Uterus (tissue), 4 donors: ENCODE results near the gene SPDYE6. TPM values are rescaled to one million over a fixed set of nuclear protein-coding genes. Genes with fewer than 3 reads are reported as not detected.

Source experiments
- DNase-seq, 2 donors: peaks; one replicate each; pipeline ENCODE4 v3.0.0-alpha.2; 2019 to 2020
- H3K27ac ChIP-seq, 2 donors: fragments of 200-600 bp; sonication (generic); 1 replicate in 1 of 2; 2 replicates in 1 of 2; pipeline ENCODE4 v1.5.1; 2016 to 2018
- H3K27me3 ChIP-seq, 2 donors: fragments of 200-600 bp; sonication (generic); one replicate each; pipeline ENCODE4 v1.5.1; 2018 to 2019; ENCODE audit warnings: control low read depth in 1 of 2
- H3K36me3 ChIP-seq, 2 donors: fragments of 200-600 bp; sonication (generic); one replicate each; pipeline ENCODE4 v1.5.1; 2019; ENCODE audit warnings: control low read depth in 1 of 2
- H3K4me1 ChIP-seq, 2 donors: fragments of 200-600 bp; sonication (generic); one replicate each; pipeline ENCODE4 v1.5.1; 2018 to 2019; ENCODE audit warnings: control low read depth in 1 of 2
- H3K4me3 ChIP-seq, 2 donors: fragments of 200-600 bp; sonication (generic); 1 replicate in 1 of 2; 2 replicates in 1 of 2; pipeline ENCODE4 v1.5.1; 2018 to 2019; ENCODE audit warnings: mild to moderate bottlenecking in 1 of 2
- H3K9me3 ChIP-seq, 2 donors: fragments of 200-600 bp; sonication (generic); one replicate each; pipeline ENCODE4 v1.5.1; 2019; ENCODE audit warnings: control low read depth in 1 of 2
- POLR2A ChIP-seq, 2 donors: fragments of 450-650 bp; IDR thresholded peaks; one replicate each; pipeline ENCODE4 v1.6.1; 2016; ENCODE audit warnings: antibody characterized with exemption in 2 of 2, mild to moderate bottlenecking in 1 of 2, moderate library complexity in 1 of 2
- intact Hi-C: fragments of 100-400 bp; cut with DNase I; formaldehyde crosslinking; loops from one replicate; pipeline ENCODE4 v1.15.1; 2023; ENCODE audit warnings: low total_unique reads
- total RNA-seq, 4 donors: library from RNA; depleted of rRNA in 3 of 4; stranded (reverse); fragments of >200 nt in 3 of 4; gene quantifications; one replicate each; pipeline versions ENCODE4 v1.1.0 to v1.2.4, GENCODE V29; 2014 to 2023
- TF ChIP-seq, protein P1 (sequence below), 4 experiments: fragments of 200-600 bp in 2 of 4; fragments of 450-650 bp in 2 of 4; sonication (generic) in 2 of 4; IDR thresholded peaks; one replicate each; pipeline ENCODE4 v1.5.1; 2016 to 2019; ENCODE audit warnings: antibody characterized with exemption in 4 of 4, mild to moderate bottlenecking in 2 of 4, moderate library complexity in 1 of 4
- donor health status: DM: yes; HTN: yes; CAD: no.

Gene SPDYE6
- total RNA-seq, 4 donors from 2014 or later = not detected

DNA sequence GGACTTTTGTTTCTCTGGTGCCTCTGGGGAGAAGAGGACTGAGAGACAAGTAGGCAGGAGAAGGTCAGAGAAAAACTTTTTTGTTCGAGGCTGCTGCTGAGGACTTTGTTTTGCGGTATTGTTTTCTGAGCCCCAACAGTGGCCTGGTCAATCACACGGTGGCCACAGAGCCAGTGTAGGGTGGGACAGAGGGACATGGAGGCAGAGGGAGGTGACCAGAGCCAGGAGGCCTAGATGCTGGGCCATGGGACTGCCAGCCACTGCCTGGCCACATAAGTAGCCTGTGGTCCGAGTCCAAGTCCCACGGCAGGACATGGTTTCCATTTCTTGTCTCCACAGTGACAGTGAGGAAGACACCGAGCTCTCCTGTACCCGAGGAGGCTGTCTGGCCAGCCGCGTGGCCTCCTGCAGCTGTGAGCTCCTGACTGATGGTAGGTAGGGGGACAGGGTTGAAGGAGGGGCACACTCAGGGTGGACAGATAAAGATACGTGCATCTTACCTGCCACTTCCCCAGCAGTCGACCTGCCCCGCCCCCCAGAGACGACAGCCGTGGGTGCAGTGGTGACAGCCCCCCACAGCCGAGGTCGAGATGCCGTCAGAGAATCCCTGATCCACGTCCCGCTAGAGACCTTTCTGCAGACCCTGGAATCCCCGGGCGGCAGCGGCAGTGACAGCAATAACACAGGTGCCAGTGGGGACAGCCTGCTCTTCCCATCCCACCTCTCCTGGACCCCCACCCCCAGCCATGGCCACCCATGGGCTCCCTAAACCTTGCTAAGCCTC, 42.1 kb downstream of the SPDYE6 start:
- intact Hi-C loops = no loop called here
- H3K36me3 ChIP-seq = no peaks in the 10 kb centered on the region
- H3K4me3 ChIP-seq = no peak overlapping the region
- no peak for DNase-seq
- no peaks in the 10 kb centered on the region for H3K9me3 ChIP-seq
- TF ChIP-seq POLR2A (IDR thresholded peaks at IDR 0.05) = no peak
- TF ChIP-seq, protein P1, sequence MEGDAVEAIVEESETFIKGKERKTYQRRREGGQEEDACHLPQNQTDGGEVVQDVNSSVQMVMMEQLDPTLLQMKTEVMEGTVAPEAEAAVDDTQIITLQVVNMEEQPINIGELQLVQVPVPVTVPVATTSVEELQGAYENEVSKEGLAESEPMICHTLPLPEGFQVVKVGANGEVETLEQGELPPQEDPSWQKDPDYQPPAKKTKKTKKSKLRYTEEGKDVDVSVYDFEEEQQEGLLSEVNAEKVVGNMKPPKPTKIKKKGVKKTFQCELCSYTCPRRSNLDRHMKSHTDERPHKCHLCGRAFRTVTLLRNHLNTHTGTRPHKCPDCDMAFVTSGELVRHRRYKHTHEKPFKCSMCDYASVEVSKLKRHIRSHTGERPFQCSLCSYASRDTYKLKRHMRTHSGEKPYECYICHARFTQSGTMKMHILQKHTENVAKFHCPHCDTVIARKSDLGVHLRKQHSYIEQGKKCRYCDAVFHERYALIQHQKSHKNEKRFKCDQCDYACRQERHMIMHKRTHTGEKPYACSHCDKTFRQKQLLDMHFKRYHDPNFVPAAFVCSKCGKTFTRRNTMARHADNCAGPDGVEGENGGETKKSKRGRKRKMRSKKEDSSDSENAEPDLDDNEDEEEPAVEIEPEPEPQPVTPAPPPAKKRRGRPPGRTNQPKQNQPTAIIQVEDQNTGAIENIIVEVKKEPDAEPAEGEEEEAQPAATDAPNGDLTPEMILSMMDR (IDR thresholded peaks at IDR 0.05) = no peak
- no peak overlapping the region for H3K27ac ChIP-seq
- no peaks in the 10 kb centered on the region for H3K27me3 ChIP-seq
- no peaks in the 10 kb centered on the region for H3K4me1 ChIP-seq

DNA sequence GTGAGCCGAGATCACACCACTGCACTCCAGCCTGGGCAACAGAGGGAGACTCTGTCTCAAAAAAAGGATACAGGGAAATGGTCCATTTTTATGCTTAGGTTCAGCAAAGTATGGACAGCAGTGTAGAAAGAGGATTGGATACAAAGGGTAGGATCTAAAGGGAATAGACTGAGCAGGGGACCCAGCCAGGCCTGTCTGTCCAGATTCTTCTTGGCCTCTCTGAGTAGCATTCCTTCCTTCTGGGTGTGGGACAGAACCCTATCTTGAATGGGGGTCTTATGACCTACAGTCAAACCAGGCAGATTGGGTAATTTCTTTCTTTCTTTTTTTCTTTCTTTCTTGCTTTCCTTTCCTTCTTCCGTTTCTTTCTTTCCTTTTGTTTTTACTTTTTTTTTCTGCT, 43.9 kb downstream of the SPDYE6 start:
- TF ChIP-seq, protein P1 (IDR thresholded peaks at IDR 0.05) = no peak
- TF ChIP-seq POLR2A (IDR thresholded peaks at IDR 0.05) = no peak
- intact Hi-C loops = no loop called here
- Histone ChIP-seq H3K9me3 (no peaks in the 10 kb centered on the region), H3K4me3 (no peak overlapping the region), H3K27ac (no peak overlapping the region), H3K4me1 (no peaks in the 10 kb centered on the region), H3K27me3 (no peaks in the 10 kb centered on the region), H3K36me3 (no peaks in the 10 kb centered on the region)
- DNase-seq = no peak

DNA sequence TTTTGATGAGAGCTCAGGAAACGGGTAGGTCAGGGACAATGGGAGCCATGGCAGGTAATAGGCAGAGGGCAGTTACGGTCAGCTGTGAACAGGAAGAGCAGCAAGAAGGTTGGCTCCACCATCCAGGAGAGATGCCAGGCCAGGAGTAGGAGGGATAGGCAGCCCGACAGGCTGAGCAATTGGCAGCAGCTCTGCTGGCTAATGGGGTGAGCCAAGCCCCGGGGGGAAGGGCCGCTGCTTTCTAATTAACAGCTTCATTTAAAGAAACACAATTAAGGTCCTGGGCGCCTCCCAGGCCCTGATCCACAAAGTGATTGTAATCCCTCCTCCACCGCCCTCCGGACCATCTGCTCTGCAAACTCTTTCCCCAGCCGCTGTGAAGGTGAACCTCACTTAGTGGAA, 45.8 kb downstream of the SPDYE6 start:
- DNase-seq = no peak
- H3K9me3 ChIP-seq = no peaks in the 10 kb centered on the region
- no peaks in the 10 kb centered on the region for H3K27me3 ChIP-seq
- no peak overlapping the region for H3K4me3 ChIP-seq
- H3K4me1 ChIP-seq = no peaks in the 10 kb centered on the region
- no peak overlapping the region for H3K27ac ChIP-seq
- intact Hi-C loops = no loop called here
- TF ChIP-seq POLR2A (IDR thresholded peaks at IDR 0.05) = no peak
- TF ChIP-seq, protein P1 (IDR thresholded peaks at IDR 0.05) = no peak
- no peaks in the 10 kb centered on the region for H3K36me3 ChIP-seq

DNA sequence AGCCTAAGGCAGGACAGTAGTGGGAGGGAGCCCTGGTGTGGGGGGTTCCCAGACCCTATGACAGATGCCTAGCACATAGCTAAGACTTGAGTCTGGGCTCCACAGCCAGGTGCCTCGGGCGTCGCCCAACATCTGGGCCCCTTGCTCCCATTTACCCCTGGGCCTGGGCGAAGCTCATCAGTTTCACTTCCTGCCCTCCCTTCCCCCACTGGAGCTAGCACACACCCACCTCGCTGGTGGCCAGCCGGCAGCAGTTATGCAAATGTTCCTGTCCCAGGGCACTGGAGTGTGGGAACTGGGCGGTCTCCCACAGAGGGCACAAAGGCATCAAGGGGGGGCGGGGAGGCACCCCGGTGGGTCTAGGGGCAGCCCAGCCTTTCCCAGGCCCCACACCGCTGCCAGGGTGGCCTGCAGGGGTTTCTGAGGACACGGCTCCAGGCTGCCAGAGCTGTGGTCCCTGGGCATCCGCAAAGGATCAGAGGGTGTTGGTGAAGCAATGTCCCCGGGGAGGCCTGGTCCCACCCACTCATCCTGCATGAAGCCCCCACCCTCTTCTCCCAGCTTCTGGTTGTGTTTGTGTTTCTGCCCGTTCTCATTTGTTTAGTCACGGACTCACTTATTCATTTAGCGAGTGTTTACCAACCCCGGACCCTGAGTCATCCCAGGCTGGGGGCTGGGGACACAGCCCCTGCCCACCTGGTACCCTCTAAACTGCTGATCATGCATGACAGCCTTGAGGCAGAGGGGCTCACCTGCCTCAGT, 49.1 kb downstream of the SPDYE6 start:
- H3K27me3 ChIP-seq = no peaks in the 10 kb centered on the region
- no peaks in the 10 kb centered on the region for H3K9me3 ChIP-seq
- no peak for DNase-seq
- no peaks in the 10 kb centered on the region for H3K4me1 ChIP-seq
- no peak overlapping the region for H3K27ac ChIP-seq
- no peak overlapping the region for H3K4me3 ChIP-seq
- H3K36me3 ChIP-seq = no peaks in the 10 kb centered on the region
- TF ChIP-seq, protein P1 (IDR thresholded peaks at IDR 0.05) = no peak
- no peak for TF ChIP-seq POLR2A (IDR thresholded peaks at IDR 0.05)
- intact Hi-C loops = no loop called here
